GM10847 (cell line): ENCODE measurements around the gene SLC18A2.

Experiments used
- POLR2A ChIP-seq: IDR thresholded peaks from 2 replicates; pipeline ENCODE4 v1.6.1; 2011; ENCODE audit not compliant: insufficient read length; ENCODE audit errors: extremely low read depth

The SLC18A2 gene

DNA sequence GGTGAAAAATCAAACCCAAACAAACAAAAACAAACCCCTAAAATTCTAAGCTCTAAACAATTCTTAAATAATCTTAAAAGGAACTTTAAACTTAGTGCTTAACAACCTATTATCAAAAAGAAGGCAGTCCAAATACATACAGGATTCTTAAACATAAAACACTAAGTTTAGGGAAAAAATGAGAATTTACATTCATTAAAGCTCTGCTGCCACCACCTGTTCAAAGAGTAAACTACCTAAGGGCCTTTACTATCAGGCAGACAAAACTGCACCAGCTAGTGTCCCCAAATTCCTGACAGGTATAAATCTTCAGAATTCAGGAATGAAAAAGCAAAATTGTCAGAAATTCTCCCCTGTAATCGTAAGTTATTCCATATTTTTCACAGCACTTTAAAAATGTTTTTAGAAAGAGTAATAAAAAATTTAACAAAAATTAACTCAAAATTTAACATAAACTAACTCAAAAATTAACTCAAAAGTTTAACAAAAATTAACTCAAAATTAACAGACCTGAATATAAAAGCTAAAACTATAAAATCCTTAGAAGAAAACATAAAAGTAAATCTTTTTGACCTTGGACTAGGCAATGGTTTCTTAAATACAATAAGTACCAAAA, 79.2 kb downstream of the SLC18A2 start:
- no peak for TF ChIP-seq POLR2A

DNA sequence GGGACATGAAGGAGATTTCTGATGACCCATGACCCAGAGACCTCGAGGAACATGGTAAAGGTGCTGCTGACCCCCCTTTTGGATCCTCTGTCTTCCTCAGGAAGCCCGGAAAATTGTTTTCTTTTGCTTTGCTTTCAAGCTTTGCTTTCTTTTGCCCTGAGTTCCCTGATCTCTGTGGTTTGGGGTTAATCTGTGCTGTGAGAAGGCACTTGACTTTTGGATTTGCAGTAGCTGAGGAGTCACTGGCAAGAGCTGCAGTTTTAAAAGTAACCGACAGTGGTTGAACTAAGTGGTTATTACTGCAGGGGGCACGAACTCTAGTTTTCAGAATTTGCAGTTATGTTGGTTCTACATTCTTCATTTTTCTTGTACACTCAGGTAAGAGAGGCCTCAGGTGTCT, 81.3 kb downstream of the SLC18A2 start:
- TF ChIP-seq POLR2A, result no peak

DNA sequence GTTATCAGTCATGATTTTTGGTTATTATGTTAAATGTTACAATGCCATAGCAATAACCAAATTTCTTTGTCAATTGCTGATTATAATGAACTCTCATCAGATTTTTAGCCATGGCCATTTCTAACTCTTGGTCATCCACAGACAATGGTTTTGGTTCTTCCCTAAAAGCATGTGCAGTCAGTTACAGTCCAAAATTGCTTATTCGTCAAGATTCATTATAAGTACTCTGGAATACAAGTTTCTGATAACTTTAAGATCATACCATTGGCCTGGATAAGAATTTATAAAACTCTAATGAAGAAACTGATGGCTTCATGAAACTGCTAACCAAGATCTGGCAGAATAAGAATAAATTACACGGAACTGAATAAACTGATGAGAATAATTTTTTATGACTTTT, 83.5 kb downstream of the SLC18A2 start:
- no peak for TF ChIP-seq POLR2A

DNA sequence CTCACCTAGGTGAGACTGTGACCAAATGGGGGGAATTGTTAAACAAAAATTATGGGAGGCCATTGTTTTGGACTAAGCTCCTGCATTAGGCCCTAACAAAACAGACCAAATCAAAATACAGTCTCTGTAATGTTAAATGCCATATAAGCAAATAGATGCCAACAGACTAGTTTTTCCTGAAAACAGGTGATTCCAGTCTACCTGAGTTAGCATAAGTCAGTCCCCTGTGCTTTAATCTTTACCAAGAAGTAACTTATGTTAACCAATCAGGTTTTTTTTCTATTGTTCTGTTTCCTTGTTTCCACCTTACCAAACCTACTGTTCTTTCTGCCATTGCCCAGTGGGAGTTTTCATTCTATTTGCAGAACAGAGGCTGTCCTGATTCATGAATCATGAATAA, 86.3 kb downstream of the SLC18A2 start:
- no peak for TF ChIP-seq POLR2A
